ENCODE results near the gene VSX1.
A peak's percentile ranks its signal among the peaks of the same experiment; 100 is the strongest.

VSX1 gene

GRCh38 chr20:25079171-25079570 lies 2.8 kb downstream of the VSX1 start:
- Mint-ChIP-seq H3K4me3 (no peak overlapping the region), H3K4me1 (peaks cover 32% of the 10 kb centered on the region), H3K27ac (no peak overlapping the region), H3K36me3 (ENCODE audit: low read depth) (no peaks in the 10 kb centered on the region), H3K9me3 (no peaks in the 10 kb centered on the region), H3K27me3 (peaks cover 80% of the 10 kb centered on the region)
- DNase-seq (no peak), ATAC-seq (no peak)

- peaks cover 27% of the 10 kb centered on the region for H3K4me1 Mint-ChIP-seq
- peaks cover 77% of the 10 kb centered on the region for H3K27me3 Mint-ChIP-seq
- no peak for DNase-seq
- no peak overlapping the region for H3K4me3 Mint-ChIP-seq
- H3K36me3 Mint-ChIP-seq (ENCODE audit: low read depth) = no peaks in the 10 kb centered on the region
- H3K9me3 Mint-ChIP-seq = no peaks in the 10 kb centered on the region
- H3K27ac Mint-ChIP-seq = no peak overlapping the region
- ATAC-seq = no peak
Measured at GRCh38 chr20:25078662-25079061, 3.3 kb downstream of the VSX1 start.

GRCh38 chr20:25077610-25078169 lies 4.3 kb downstream of the VSX1 start:
- Mint-ChIP-seq H3K4me3 (peak overlapping the region; percentile 43), H3K27me3 (peaks cover 76% of the 10 kb centered on the region), H3K4me1 (peaks cover 21% of the 10 kb centered on the region), H3K36me3 (ENCODE audit: low read depth) (no peaks in the 10 kb centered on the region), H3K9me3 (no peaks in the 10 kb centered on the region), H3K27ac (no peak overlapping the region)
- ATAC-seq (peak; percentile 44), DNase-seq (no peak)

GRCh38 chr20:25076731-25077609 lies 5.0 kb downstream of the VSX1 start:
- peaks cover 15% of the 10 kb centered on the region for H3K4me1 Mint-ChIP-seq
- peak; percentile 38 for ATAC-seq
- H3K4me3 Mint-ChIP-seq = no peak overlapping the region
- H3K27me3 Mint-ChIP-seq = peaks cover 75% of the 10 kb centered on the region
- no peaks in the 10 kb centered on the region for H3K9me3 Mint-ChIP-seq
- no peak overlapping the region for H3K27ac Mint-ChIP-seq
- H3K36me3 Mint-ChIP-seq (ENCODE audit: low read depth) = no peaks in the 10 kb centered on the region
- no peak for DNase-seq

- ATAC-seq = no peak
- H3K9me3 Mint-ChIP-seq = no peaks in the 10 kb centered on the region
- H3K4me3 Mint-ChIP-seq = no peak overlapping the region
- H3K27ac Mint-ChIP-seq = no peak overlapping the region
- peaks cover 15% of the 10 kb centered on the region for H3K4me1 Mint-ChIP-seq
- no peak for DNase-seq
- H3K27me3 Mint-ChIP-seq = peaks cover 79% of the 10 kb centered on the region
- H3K36me3 Mint-ChIP-seq (ENCODE audit: low read depth) = no peaks in the 10 kb centered on the region
Measured at GRCh38 chr20:25076201-25076600, 5.7 kb downstream of the VSX1 start.

- Mint-ChIP-seq H3K4me3 (no peak overlapping the region), H3K4me1 (peaks cover 15% of the 10 kb centered on the region), H3K27ac (no peak overlapping the region), H3K36me3 (ENCODE audit: low read depth) (no peaks in the 10 kb centered on the region), H3K9me3 (no peaks in the 10 kb centered on the region), H3K27me3 (peaks cover 72% of the 10 kb centered on the region)
- ATAC-seq (no peak), DNase-seq (no peak)
Measured at GRCh38 chr20:25073544-25073943, 8.4 kb downstream of the VSX1 start.

GRCh38 chr20:25072226-25072811 lies 9.6 kb downstream of the VSX1 start:
- no peak overlapping the region for H3K27ac Mint-ChIP-seq
- no peak overlapping the region for H3K4me3 Mint-ChIP-seq
- no peaks in the 10 kb centered on the region for H3K9me3 Mint-ChIP-seq
- ATAC-seq (no peak), DNase-seq (no peak)
- peaks cover 8% of the 10 kb centered on the region for H3K4me1 Mint-ChIP-seq
- peaks cover 60% of the 10 kb centered on the region for H3K27me3 Mint-ChIP-seq
- H3K36me3 Mint-ChIP-seq (ENCODE audit: low read depth) = no peaks in the 10 kb centered on the region

- no peak for ATAC-seq
- DNase-seq = no peak
- peaks cover 3% of the 10 kb centered on the region for H3K4me1 Mint-ChIP-seq
- H3K4me3 Mint-ChIP-seq = no peak overlapping the region
- H3K9me3 Mint-ChIP-seq = no peaks in the 10 kb centered on the region
- H3K36me3 Mint-ChIP-seq (ENCODE audit: low read depth) = no peaks in the 10 kb centered on the region
- no peak overlapping the region for H3K27ac Mint-ChIP-seq
- H3K27me3 Mint-ChIP-seq = peaks cover 54% of the 10 kb centered on the region
Measured at GRCh38 chr20:25071734-25072133, 10.2 kb downstream of the VSX1 start.

GRCh38 chr20:25070821-25071473 lies 11.0 kb downstream of the VSX1 start:
- Mint-ChIP-seq H3K27ac (no peak overlapping the region), H3K9me3 (no peaks in the 10 kb centered on the region), H3K36me3 (ENCODE audit: low read depth) (no peaks in the 10 kb centered on the region), H3K4me3 (no peak overlapping the region), H3K27me3 (peaks cover 53% of the 10 kb centered on the region), H3K4me1 (peaks cover 1% of the 10 kb centered on the region)
- no peak for DNase-seq
- ATAC-seq = no peak

- Mint-ChIP-seq H3K27me3 (peaks cover 33% of the 10 kb centered on the region), H3K4me3 (no peak overlapping the region), H3K9me3 (no peaks in the 10 kb centered on the region), H3K27ac (no peak overlapping the region), H3K36me3 (ENCODE audit: low read depth) (no peaks in the 10 kb centered on the region), H3K4me1 (peaks cover 4% of the 10 kb centered on the region)
- ATAC-seq (no peak), DNase-seq (no peak)
Measured at GRCh38 chr20:25067102-25067987, 14.6 kb downstream of the VSX1 start.

GRCh38 chr20:25066386-25066785 lies 15.6 kb downstream of the VSX1 start:
- no peak for DNase-seq
- H3K9me3 Mint-ChIP-seq = no peaks in the 10 kb centered on the region
- H3K4me3 Mint-ChIP-seq = no peak overlapping the region
- H3K4me1 Mint-ChIP-seq = peaks cover 4% of the 10 kb centered on the region
- no peak overlapping the region for H3K27ac Mint-ChIP-seq
- H3K27me3 Mint-ChIP-seq = peaks cover 24% of the 10 kb centered on the region
- H3K36me3 Mint-ChIP-seq (ENCODE audit: low read depth) = no peaks in the 10 kb centered on the region
- ATAC-seq = no peak

- Mint-ChIP-seq H3K4me1 (peaks cover 4% of the 10 kb centered on the region), H3K4me3 (no peak overlapping the region), H3K27me3 (peaks cover 19% of the 10 kb centered on the region), H3K9me3 (no peaks in the 10 kb centered on the region), H3K36me3 (ENCODE audit: low read depth) (no peaks in the 10 kb centered on the region), H3K27ac (no peak overlapping the region)
- ATAC-seq (peak; percentile 59), DNase-seq (peak; percentile 55)
Measured at GRCh38 chr20:25065625-25066338, 16.2 kb downstream of the VSX1 start.

GRCh38 chr20:25065072-25065624 lies 16.8 kb downstream of the VSX1 start:
- H3K27ac Mint-ChIP-seq = no peak overlapping the region
- H3K9me3 Mint-ChIP-seq = no peaks in the 10 kb centered on the region
- no peaks in the 10 kb centered on the region for H3K36me3 Mint-ChIP-seq (ENCODE audit: low read depth)
- DNase-seq (no peak), ATAC-seq (no peak)
- H3K4me1 Mint-ChIP-seq = peaks cover 4% of the 10 kb centered on the region
- H3K27me3 Mint-ChIP-seq = peaks cover 18% of the 10 kb centered on the region
- H3K4me3 Mint-ChIP-seq = no peak overlapping the region

Data from activated naive CD8-positive, alpha-beta T cell treated with anti-CD3 and anti-CD28 coated beads, Interleukin-2, amount 50 U/mL, for 24 hours (primary cell).